ENCODE measurements around the gene STC2.

STC2 gene

DNA sequence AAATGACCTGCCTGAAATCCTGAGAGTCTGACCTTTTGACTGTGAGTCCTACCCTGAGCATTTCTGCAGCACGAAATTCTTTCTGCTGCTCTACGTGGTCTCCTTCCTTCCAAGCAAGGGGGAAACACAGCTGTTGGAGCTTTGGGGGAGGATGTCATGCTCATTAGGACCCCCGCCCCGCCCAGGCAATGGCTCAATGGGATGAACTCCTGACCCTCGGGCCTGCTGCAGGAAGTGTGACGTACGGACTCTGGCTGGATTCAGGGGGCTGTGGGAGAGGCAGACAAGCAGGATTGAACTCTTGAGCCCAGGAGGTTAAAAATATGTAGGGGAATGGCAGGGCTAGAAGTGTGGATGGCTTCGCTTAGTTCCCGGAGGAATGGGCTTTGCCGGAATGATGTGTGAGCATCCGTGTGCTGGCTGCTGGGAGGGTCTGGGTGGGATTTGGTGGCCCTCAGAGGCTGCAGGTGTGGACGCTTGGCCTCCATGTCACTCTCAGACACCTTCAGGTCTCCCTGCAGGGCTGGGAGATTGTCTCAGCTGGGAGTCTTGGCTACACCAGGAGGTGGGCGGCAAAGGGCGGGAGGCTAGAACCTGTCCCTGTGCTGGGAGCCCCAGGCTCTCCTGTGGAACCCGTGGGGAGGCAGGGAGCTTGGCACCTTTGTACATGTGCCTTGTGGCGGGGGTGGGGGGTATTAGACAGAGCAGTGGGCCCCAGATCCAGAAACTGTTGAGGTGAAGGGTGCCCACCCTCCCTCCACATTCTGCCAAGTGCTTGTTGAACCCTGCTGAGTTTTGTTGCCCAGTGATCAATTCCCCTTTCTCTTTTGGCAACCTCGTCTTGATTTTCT is 26.3 kb downstream of the STC2 start:
- H3K14ac ChIP-seq (ENCODE audit: low read length), result no peak overlapping the region
- no peak overlapping the region for H2BK120ac ChIP-seq (ENCODE audit: low read depth, low read length)
- no peak overlapping the region for H3K4me2 ChIP-seq (ENCODE audit: insufficient read depth, low read length, poor library complexity, severe bottlenecking)
- H3K36me3 ChIP-seq (replicated peaks in 1 of 2; ENCODE audit: control insufficient read depth in 2 of 2, insufficient read depth in 2 of 2, low read length in 2 of 2), result no peaks in the 10 kb centered on the region
- H2BK15ac ChIP-seq (ENCODE audit: low read length), result no peak overlapping the region
- H4K8ac ChIP-seq (ENCODE audit: low read depth, low read length), result no peak overlapping the region
- peak overlapping the region; percentile 49 for H3K27ac ChIP-seq (replicated peaks; ENCODE audit: low read length)
- WGBS, 2 donors (ENCODE audit: extremely low coverage in 2 of 2, insufficient read length in 2 of 2, insufficient replicate concordance in 1 of 2), result no CpG with 5 or more reads among the region's 17 CpGs
- no peak overlapping the region for H3K23ac ChIP-seq (ENCODE audit: low read depth, low read length, poor library complexity)
- DNase-seq (ENCODE audit: low spot score), result peak; percentile 62
- H3K4me3 ChIP-seq (ENCODE audit: low read length in 2 of 2), result no peak overlapping the region
- H3K27me3 ChIP-seq (ENCODE audit: control insufficient read depth in 3 of 3, insufficient read depth in 3 of 3, low read depth in 1 of 3, low read length in 3 of 3), result peaks cover 0 to 9% (median 0%) of the 10 kb centered on the region in 3 experiments
- H3K4ac ChIP-seq (ENCODE audit: low read length), result no peak overlapping the region
- H2AK5ac ChIP-seq (ENCODE audit: low read depth, low read length), result peak overlapping the region; percentile 82
- no peak overlapping the region for H4K91ac ChIP-seq (ENCODE audit: low read depth, low read length, poor library complexity)
- H2BK12ac ChIP-seq (ENCODE audit: low read length), result no peak overlapping the region
- peak overlapping the region; percentile 27 for H2AFZ ChIP-seq (ENCODE audit: low read length)
- H3K79me1 ChIP-seq (ENCODE audit: low read depth, low read length), result peaks cover 1% of the 10 kb centered on the region
- no peak overlapping the region for H3K9ac ChIP-seq (ENCODE audit: low read depth, low read length, poor library complexity)
- no peaks in the 10 kb centered on the region for H3K9me3 ChIP-seq (replicated peaks in 1 of 2; ENCODE audit: control insufficient read depth in 2 of 2, insufficient read depth in 1 of 2, low read depth in 1 of 2, low read length in 2 of 2)
- H3K4me1 ChIP-seq (ENCODE audit: control insufficient read depth in 2 of 2, insufficient read depth in 1 of 2, low read depth in 1 of 2, low read length in 2 of 2), result peaks cover 36 to 42% of the 10 kb centered on the region in 2 donors
- H3K18ac ChIP-seq (ENCODE audit: low read length), result peak overlapping the region; percentile 78
- peak overlapping the region; percentile 14 for H2BK5ac ChIP-seq (ENCODE audit: low read length)

DNA sequence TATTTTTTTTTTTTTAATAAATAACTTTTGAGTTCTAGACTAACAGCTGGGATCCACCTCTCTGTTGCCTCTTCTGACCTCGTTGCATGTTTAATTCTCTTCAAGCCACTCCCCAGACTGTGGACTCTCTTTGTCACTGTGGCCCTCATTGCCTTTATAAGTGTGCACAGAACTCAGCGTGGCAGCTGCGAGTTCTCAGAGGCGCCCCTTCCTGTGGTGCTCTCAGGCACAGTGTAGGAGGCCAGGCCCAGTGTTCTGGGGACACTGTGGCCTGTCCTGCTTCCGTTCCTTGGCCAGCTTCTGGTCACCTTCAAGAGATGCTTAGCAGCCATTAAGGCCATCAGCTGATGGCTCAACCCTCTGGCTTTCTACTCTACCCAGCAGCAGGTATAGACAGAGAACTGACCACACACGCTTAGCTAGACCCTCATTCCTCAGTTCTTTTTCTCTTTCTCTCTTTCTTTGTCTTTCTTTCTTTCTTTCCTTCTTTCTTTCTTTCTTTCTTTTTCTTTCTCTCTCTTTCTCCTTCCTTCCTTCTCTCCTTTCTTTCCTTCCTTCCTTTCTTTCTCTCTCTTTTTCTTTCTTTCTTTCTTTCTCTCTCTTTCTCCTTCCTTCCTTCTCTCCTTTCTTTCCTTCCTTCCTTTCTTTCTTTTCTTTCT is 27.7 kb downstream of the STC2 start:
- no peak overlapping the region for H2AK5ac ChIP-seq (ENCODE audit: low read depth, low read length)
- H3K27me3 ChIP-seq (ENCODE audit: control insufficient read depth in 3 of 3, insufficient read depth in 3 of 3, low read depth in 1 of 3, low read length in 3 of 3), result peaks cover 0 to 9% (median 0%) of the 10 kb centered on the region in 3 experiments
- H3K23ac ChIP-seq (ENCODE audit: low read depth, low read length, poor library complexity), result no peak overlapping the region
- H3K9me3 ChIP-seq (replicated peaks in 1 of 2; ENCODE audit: control insufficient read depth in 2 of 2, insufficient read depth in 1 of 2, low read depth in 1 of 2, low read length in 2 of 2), result no peaks in the 10 kb centered on the region
- no peak overlapping the region for H2AFZ ChIP-seq (ENCODE audit: low read length)
- no peak overlapping the region for H3K14ac ChIP-seq (ENCODE audit: low read length)
- no peak overlapping the region for H4K91ac ChIP-seq (ENCODE audit: low read depth, low read length, poor library complexity)
- no peak overlapping the region for H3K9ac ChIP-seq (ENCODE audit: low read depth, low read length, poor library complexity)
- no peak overlapping the region for H3K4me2 ChIP-seq (ENCODE audit: insufficient read depth, low read length, poor library complexity, severe bottlenecking)
- peak overlapping the region; percentile 97 for H2BK12ac ChIP-seq (ENCODE audit: low read length)
- no peak overlapping the region for H2BK5ac ChIP-seq (ENCODE audit: low read length)
- H3K4me3 ChIP-seq (ENCODE audit: low read length in 2 of 2), result no peak overlapping the region
- H3K18ac ChIP-seq (ENCODE audit: low read length), result peak overlapping the region; percentile 91
- peaks cover 1% of the 10 kb centered on the region for H3K79me1 ChIP-seq (ENCODE audit: low read depth, low read length)
- no CpG with 5 or more reads among the region's 6 CpGs for WGBS, 2 donors (ENCODE audit: extremely low coverage in 2 of 2, insufficient read length in 2 of 2, insufficient replicate concordance in 1 of 2)
- no peak for DNase-seq (ENCODE audit: low spot score)
- H2BK15ac ChIP-seq (ENCODE audit: low read length), result no peak overlapping the region
- no peak overlapping the region for H2BK120ac ChIP-seq (ENCODE audit: low read depth, low read length)
- H3K4ac ChIP-seq (ENCODE audit: low read length), result no peak overlapping the region
- H3K36me3 ChIP-seq (replicated peaks in 1 of 2; ENCODE audit: control insufficient read depth in 2 of 2, insufficient read depth in 2 of 2, low read length in 2 of 2), result no peaks in the 10 kb centered on the region
- peaks cover 38 to 44% of the 10 kb centered on the region in 2 donors for H3K4me1 ChIP-seq (ENCODE audit: control insufficient read depth in 2 of 2, insufficient read depth in 1 of 2, low read depth in 1 of 2, low read length in 2 of 2)
- no peak overlapping the region for H3K27ac ChIP-seq (replicated peaks; ENCODE audit: low read length)
- no peak overlapping the region for H4K8ac ChIP-seq (ENCODE audit: low read depth, low read length)

DNA sequence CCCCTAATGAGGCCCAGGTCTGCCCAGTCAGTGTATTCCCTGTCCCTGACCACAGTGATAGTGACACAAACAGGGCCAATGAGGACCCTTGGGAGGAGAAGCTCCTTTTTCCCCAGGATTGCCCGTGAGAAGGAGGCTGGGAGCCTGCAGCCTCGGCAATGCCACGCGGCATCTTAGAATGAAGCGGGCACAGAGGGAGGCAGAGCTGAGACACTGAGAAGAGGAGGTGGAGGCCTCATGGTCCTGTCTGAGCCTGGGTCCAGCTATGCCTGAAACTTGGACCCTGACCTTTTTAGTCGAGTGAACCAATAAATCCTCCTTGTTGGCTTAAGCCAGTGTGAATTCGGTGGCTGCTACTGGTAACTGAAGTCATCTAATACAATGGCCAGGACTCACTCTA is 28.4 kb downstream of the STC2 start:
- Histone ChIP-seq H2BK5ac (ENCODE audit: low read length) (no peak overlapping the region), H3K4me2 (ENCODE audit: insufficient read depth, low read length, poor library complexity, severe bottlenecking) (no peak overlapping the region), H2AK5ac (ENCODE audit: low read depth, low read length) (peak overlapping the region; percentile 71), H3K27me3 (ENCODE audit: control insufficient read depth in 3 of 3, insufficient read depth in 3 of 3, low read depth in 1 of 3, low read length in 3 of 3) (peaks cover 0 to 10% (median 0%) of the 10 kb centered on the region in 3 experiments), H3K18ac (ENCODE audit: low read length) (peak overlapping the region; percentile 53), H3K79me1 (ENCODE audit: low read depth, low read length) (peaks cover 1% of the 10 kb centered on the region), H2BK120ac (ENCODE audit: low read depth, low read length) (peak overlapping the region; percentile 67), H3K4ac (ENCODE audit: low read length) (peak overlapping the region; percentile 28), H3K4me1 (ENCODE audit: control insufficient read depth in 2 of 2, insufficient read depth in 1 of 2, low read depth in 1 of 2, low read length in 2 of 2) (peaks cover 38 to 44% of the 10 kb centered on the region in 2 donors), H2BK12ac (ENCODE audit: low read length) (peak overlapping the region; percentile 47), H3K9ac (ENCODE audit: low read depth, low read length, poor library complexity) (no peak overlapping the region), H3K23ac (ENCODE audit: low read depth, low read length, poor library complexity) (no peak overlapping the region), H3K4me3 (ENCODE audit: low read length in 2 of 2) (no peak overlapping the region), H4K8ac (ENCODE audit: low read depth, low read length) (no peak overlapping the region), H4K91ac (ENCODE audit: low read depth, low read length, poor library complexity) (no peak overlapping the region), H3K27ac (replicated peaks; ENCODE audit: low read length) (no peak overlapping the region), H3K14ac (ENCODE audit: low read length) (no peak overlapping the region), H3K36me3 (replicated peaks in 1 of 2; ENCODE audit: control insufficient read depth in 2 of 2, insufficient read depth in 2 of 2, low read length in 2 of 2) (no peaks in the 10 kb centered on the region), H2AFZ (ENCODE audit: low read length) (no peak overlapping the region), H3K9me3 (replicated peaks in 1 of 2; ENCODE audit: control insufficient read depth in 2 of 2, insufficient read depth in 1 of 2, low read depth in 1 of 2, low read length in 2 of 2) (no peaks in the 10 kb centered on the region), H2BK15ac (ENCODE audit: low read length) (peak overlapping the region; percentile 7)
- no peak for DNase-seq (ENCODE audit: low spot score)
- WGBS, 2 donors (ENCODE audit: extremely low coverage in 2 of 2, insufficient read length in 2 of 2, insufficient replicate concordance in 1 of 2), result no CpG with 5 or more reads among the region's 7 CpGs

All from neuronal stem cell (in vitro differentiated cells).